HG02642 (cell line): ENCODE measurements around the gene CDCA5.

Experiments
- ATAC-seq: cut with Tn5 transposase; IDR thresholded peaks from one replicate; pipeline ENCODE4 v1.9.1; 2021; ENCODE audit warnings: mild to moderate bottlenecking; ENCODE audit not compliant: unreplicated experiment, poor library complexity

Gene CDCA5

GRCh38 chr11:65078786-65079342, 5.0 kb downstream of the CDCA5 start:
- no peak for ATAC-seq

GRCh38 chr11:65078151-65078550, 5.7 kb downstream of the CDCA5 start:
- no peak for ATAC-seq

GRCh38 chr11:65077451-65077850, 6.4 kb downstream of the CDCA5 start:
- no peak for ATAC-seq

GRCh38 chr11:65072631-65072966, 11.2 kb downstream of the CDCA5 start:
- no peak for ATAC-seq

- no peak for ATAC-seq
Measured at GRCh38 chr11:65071907-65072630, 11.8 kb downstream of the CDCA5 start.

GRCh38 chr11:65069217-65069616, 14.6 kb downstream of the CDCA5 start:
- no peak for ATAC-seq

GRCh38 chr11:65067446-65067845, 16.4 kb downstream of the CDCA5 start:
- no peak for ATAC-seq

- no peak for ATAC-seq
Measured at GRCh38 chr11:65066805-65067291, 17.0 kb downstream of the CDCA5 start.

- ATAC-seq = no peak
Measured at GRCh38 chr11:65066315-65066714, 17.5 kb downstream of the CDCA5 start.

GRCh38 chr11:65065851-65066250, 18.0 kb downstream of the CDCA5 start:
- no peak for ATAC-seq

- no peak for ATAC-seq
Measured at GRCh38 chr11:65064847-65065240, 19.0 kb downstream of the CDCA5 start.

GRCh38 chr11:65063532-65063931, 20.3 kb downstream of the CDCA5 start:
- no peak for ATAC-seq

- no peak for ATAC-seq
Measured at GRCh38 chr11:65060913-65061408, 22.9 kb downstream of the CDCA5 start.

GRCh38 chr11:65059959-65060824, 23.6 kb downstream of the CDCA5 start:
- ATAC-seq = no peak

- no peak for ATAC-seq
Measured at GRCh38 chr11:65059523-65059922, 24.3 kb downstream of the CDCA5 start.

- no peak for ATAC-seq
Measured at GRCh38 chr11:65058419-65059054, 25.3 kb downstream of the CDCA5 start, which contains the start of gene NAALADL1. Gene NAALADL1 (minus strand): TSS chr11:65058553. CDS start chr11:65058521, 32 bp downstream.

- ATAC-seq = no peak
Measured at GRCh38 chr11:65058012-65058411, 25.8 kb downstream of the CDCA5 start.

- no peak for ATAC-seq
Measured at GRCh38 chr11:65057526-65057925, 26.3 kb downstream of the CDCA5 start.

- no peak for ATAC-seq
Measured at GRCh38 chr11:65056999-65057398, 26.8 kb downstream of the CDCA5 start.

GRCh38 chr11:65055538-65055937, 28.3 kb downstream of the CDCA5 start:
- no peak for ATAC-seq
